GM19240 (cell line): Measurements from ENCODE around the gene APBA1.
"Not testable (repeated sequence)": the region's sequence is repeated elsewhere in the genome, so short reads cannot be mapped to it uniquely, and the experiment has no call there.

Experiments
- DNase-seq: peaks from one replicate; pipeline ENCODE4 v3.0.0; 2011; ENCODE audit warnings: low spot score; ENCODE audit not compliant: insufficient read length

Gene APBA1

GRCh38 chr9:69605406-69605805, 66.8 kb downstream of the APBA1 start:
- no peak for DNase-seq

GRCh38 chr9:69604568-69605219, 67.5 kb downstream of the APBA1 start:
- no peak for DNase-seq

DNA sequence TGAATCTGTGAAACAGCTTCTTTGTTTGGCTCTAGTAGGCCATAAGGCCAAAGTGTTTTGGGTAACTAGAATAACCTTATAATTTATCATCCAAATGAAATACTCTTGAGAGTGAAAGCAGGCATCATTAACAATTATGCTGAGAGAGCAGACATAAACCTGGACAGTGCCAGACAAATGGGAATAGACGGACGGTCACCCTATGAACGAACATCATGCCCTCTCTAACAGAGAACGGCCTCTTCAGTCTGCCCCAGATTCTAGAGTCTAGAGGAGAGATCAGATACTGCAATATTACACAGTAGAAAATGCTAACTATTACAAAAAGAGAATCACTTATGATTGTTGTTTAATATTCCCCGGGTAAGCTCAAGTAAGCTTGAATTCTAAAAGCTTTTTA, 68.5 kb downstream of the APBA1 start:
- DNase-seq = no peak

GRCh38 chr9:69602773-69603172, 69.4 kb downstream of the APBA1 start:
- no peak for DNase-seq

DNA sequence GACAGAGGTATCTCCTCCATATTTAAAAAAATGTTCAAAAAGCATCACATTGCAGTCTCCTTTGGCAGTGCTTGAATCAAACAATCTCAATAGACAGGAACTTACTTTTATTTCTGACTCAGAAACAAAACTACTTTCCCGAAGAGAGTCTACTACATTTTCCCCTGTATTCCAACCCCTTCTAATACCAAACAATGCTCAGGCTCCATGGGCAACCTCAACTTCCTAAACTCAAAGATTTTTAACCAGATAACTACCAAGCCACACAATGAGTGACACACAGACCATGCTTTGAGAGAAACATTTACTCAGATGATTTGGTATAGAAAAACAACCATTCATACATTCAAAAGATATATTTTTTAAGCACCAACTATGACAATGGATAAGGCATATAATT, 70.5 kb downstream of the APBA1 start:
- DNase-seq = no peak

DNA sequence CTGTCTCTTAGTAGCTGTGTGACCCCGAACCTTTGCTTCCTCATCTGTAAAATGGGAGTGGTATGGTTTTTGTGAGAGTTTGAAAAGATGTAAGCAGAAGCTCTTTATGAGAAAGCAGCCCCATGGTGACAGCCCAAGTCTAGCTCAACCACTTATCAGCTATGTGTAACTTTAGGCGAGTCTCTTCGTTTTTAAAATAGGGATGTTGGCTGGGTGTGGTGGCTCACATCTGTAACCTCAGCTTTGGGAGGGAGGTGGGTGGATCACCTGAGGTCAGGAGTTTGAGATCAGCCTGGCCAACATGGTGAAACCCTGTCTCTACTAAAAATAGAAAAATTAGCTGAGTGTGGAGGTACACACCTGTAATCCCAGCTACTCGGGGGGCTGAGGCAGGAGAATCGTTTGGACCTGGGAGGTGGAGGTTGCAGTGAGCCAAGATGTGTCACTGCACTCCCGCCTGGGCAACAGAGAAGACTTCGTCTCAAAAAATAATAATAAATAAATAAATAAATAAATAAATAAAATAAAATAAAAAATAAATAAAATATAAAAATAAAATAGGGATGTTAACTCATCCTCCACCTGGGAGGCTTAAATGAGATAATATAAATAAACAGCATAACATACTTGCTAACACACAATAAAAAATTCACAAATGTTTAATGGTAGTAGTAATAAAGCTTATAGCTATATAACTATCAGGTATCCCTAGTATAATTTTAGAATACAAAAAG, 71.7 kb downstream of the APBA1 start:
- no peak for DNase-seq

DNA sequence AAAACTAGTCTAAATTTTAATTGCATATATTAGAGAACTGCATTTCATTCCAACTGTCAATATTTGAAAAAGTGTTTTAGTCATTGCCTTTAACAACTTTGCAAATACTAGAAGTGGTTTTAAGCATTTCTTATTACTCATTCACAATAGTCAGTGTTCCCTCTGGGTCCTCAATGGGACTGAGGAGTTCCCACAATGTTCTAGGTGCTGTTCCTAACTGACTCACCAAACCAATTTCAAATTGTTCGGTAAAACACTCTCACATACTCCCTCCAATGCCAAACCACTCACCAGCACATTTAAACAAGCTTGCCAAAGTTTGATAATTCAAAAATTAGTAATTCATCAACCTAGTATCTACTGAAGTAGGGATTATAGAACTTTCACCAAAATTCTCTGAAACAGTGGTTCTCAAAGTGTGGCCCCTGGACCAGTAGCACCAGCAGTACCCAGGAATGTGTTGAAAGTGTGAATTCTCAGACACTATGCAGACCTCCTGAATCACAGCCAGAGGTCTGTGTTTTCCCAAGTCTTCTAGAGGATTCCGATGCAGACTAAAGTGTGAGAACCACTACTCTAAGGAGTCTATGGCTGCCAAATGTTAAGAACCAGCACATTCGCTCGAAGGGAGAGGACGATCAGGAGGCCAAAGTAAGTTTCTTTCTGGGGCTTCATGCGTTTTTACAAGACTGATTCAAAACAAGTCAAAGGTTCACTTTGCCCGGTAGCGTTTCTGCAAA, 72.8 kb downstream of the APBA1 start:
- DNase-seq = no peak

DNA sequence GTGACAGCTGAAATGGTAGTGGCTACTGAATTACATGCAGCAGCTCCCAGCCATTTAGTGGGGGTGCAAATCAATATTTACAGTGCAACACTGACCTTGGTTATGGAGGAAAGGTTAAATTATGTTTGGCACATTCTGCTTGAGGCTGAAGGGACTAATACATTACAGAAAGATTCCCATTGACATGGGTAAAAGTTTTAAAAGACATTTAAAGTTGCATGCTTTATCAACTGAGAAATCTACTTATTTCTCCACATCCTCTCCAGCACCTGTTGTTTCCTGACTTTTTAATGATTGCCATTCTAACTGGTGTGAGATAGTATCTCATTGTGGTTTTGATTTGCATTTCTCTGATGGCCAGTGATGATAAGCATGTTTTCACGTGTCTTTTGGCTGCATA, 75.3 kb downstream of the APBA1 start:
- DNase-seq = not testable (repeated sequence)

- DNase-seq = no peak
These were observed 78.0 kb downstream of the APBA1 start for GRCh38 chr9:69594180-69594579.

DNA sequence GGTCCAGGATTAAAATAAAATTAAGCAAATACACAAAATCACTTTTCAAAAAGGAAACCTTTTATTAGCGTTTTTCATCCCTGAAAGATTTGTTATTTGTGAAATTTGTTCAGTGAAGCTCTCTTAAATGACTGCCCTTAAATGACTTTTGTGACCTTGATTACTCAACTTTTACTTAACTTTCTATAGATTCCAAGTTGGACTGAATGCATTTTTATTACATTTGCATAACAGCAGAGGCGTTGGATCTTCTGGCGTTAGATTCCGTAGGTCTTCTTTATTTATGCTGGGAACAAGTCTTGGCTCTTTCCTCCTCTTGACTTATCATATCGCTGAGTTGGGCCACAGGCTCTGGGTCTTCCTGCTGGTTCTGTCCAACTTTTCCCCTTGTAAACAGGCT, 78.4 kb downstream of the APBA1 start:
- DNase-seq = no peak

- DNase-seq = no peak
These were observed 78.9 kb downstream of the APBA1 start for GRCh38 chr9:69593301-69593700.

- no peak for DNase-seq
These were observed 81.9 kb downstream of the APBA1 start for GRCh38 chr9:69590266-69590665.

DNA sequence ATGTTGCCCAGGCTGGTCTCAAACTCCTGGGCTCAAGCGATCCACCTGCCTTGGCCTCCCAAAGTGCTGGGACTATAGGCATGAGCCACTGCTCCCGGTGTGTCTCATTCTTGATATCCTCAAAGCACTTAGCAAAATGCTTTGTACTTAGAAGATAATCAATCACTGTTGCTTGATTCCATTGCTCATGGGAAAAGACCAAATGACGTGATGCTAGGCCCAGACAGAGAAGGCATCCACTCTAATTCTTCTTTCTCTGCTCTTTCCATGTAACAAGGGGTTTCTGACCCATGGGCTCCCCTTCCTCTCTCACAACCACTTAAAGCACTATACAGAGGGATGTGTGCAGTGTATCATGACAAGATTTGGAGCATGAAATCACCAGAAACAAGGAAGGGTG, 83.0 kb downstream of the APBA1 start:
- no peak for DNase-seq

DNA sequence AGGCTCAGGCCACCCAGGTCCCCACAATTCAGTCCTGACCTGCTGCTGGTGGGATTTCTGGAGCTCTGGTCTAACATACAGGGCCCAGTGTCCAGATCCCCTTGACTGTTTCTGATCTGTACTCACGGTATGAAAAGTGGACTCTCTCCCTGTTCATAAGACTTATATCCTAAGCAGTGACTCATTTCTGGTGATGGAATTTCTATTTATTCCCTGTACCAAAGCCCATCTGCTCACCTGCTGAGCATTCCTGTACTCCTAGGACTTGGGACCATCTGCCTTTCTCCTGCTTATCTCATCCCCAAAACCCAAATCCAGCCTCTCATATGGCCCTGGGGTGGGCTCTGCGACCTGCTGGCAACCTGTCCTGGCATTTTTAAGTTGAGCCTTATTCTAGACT, 86.6 kb downstream of the APBA1 start:
- no peak for DNase-seq

DNA sequence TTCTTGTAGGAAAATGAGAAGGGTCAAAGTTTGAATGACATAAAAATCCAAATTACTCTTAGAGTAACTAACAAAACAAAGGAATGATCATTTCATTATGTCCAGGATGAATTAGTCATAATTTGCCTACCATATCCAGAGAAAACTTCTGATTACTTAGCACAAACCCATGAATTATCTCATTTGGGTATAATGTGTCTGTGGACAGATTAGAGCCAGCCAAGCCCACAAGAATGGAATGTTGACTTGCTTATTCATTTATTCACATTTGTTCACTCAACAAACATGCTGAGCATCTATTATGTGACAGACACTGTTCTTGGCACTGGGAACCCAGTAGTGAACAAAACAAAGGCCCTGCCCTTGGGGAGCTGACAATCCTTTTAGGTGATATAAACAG, 87.4 kb downstream of the APBA1 start:
- no peak for DNase-seq

DNA sequence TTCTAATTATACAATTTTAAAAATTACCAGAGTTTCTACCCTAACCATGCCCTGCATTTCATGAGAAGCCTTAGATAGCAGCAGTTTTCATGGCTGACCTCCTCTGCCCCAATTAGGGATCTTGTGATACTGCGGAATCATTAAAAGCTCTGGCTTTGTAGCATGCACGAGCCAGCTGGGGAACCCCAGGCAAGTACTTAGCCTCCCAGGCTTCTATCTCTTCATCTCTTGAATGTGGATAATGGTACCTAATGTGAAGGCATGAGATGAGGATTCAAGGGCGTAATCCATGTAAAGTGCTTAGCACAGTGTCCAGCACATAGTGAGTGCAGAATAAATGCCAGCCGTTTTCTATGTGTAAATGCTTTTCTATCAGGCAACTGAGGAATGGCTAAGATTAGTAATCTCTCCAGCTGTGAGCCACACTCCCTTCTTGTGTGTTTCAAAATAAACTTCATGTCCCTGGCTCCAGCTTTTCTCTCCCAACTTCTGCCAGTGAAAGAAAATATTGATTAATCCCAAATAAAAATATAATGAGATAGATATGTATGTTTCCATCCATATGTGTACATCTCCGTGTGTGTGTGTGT, 88.4 kb downstream of the APBA1 start:
- no peak for DNase-seq

DNA sequence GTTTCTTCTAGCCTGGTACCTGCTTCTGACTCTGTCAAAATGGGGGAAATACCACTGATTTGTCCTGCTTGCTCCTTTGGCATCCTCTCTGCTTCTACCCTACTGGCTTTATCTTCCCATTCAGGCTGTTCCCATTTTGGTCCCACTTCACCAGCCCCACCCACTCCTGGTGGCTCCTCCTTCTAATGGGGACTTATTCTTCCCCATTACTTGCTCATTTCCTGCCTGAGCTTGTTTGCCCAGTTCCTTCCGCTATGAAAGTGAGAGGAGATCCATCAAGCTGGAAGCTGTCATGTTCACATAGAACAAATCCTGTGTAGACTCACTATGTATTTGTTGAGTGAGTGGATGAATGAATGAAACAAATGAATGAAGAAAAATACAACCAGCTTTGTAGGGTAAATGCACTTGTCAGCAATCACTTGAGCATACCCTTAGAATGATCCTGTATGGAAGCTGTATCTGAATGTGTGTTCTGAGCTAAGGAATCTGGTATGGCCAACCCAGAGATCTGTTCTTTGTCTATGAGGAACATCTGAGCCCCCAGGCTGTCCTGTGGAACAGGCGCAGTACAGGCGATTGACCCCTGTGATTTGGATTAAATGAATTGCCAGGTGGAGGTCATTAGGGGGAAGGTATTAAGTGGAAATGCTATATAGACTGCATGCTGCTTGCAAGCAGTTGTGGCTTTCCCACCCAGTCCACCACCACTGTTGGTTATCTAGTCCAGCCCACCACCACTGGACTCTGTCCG, 89.5 kb downstream of the APBA1 start:
- no peak for DNase-seq

DNA sequence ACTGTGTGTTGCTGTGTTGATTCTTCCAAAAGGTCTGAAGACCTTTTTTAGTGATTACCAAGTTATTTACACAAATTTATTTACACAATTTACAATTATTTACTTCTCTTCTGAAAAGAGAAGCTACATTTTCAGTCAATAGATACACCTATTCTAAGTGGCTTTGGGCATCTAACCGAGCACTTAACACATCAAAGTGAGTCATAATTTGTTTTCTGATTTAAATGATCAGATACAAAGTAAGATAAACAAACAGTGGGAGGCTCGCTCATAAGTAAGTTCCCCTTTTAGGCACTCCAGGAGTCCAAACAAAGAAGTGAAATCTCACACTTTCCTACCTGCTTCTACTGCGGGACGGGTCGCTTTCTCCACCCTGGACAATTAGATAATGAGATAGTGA, 90.2 kb downstream of the APBA1 start:
- DNase-seq = no peak

DNA sequence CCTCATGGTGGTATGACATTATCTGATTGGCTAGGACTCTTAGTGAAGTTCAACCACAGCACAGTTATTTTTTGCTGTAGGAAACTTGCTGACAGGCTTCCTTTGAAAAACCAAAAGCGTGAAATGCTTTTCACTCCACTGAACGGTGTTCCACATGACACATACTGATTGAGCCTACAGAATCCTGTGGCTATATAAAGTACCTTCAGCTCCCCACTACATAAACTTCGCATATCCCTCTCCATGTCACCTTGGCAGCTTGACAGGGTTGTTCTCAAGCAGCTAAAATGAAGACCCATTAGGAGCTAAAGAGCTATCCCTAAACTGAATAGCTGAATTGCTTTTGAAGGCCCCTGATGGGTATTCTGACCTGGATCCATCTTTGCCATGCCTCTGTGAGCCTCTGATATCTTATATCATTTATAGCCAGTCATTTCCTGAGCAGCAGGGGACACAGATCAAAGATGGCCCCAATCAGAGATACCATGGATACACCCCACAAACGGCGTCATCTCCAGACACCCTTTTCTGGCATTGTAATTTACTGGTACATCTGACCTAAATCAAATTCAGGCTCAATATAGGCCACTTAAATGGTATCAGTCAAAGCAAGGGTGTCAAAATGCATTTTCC, 91.5 kb downstream of the APBA1 start:
- DNase-seq = no peak

DNA sequence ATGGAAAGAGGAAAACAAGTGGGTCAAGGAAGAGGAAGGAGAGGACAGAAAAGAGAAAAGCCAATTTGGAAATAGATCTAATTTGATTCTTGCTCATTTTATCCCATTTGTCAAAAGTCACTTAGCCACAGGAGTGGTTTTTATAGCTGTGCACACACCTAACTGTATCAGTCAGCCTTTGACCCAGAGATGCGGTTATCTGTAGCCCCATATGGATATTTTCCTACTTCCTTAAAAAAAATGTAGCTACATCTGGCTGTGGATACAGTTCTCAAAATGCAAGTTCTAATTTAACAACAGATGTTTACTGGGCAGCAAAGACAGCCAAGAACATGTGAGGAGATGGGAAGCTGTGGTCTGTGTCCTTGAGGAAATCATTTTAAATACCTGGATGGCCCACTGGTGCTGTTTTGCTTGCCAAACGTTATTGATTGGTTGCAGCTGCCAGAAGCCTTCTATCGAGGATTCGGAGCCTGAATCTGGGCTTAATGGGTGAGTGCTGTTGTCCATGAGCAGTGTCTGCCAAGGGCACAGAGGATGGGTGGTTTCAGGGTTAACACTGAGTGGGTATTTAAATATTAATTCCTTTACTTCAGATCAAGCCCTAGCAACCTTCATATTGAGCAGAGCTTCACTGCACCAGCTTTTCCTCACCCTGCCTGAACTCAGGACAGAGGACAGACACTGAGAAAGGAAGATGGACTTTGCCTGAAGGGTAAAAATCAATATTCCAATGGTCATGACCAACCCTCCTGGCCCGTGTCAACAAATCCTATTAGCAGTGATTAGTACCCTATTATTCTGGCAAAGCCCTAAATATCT, 92.2 kb downstream of the APBA1 start:
- no peak for DNase-seq
